HG03097 (cell line): Measurements from ENCODE around the gene CPTP.
"Not testable (repeated sequence)": the region's sequence is repeated elsewhere in the genome, so short reads cannot be mapped to it uniquely, and the experiment has no call there.

Experiments
- ATAC-seq: cut with Tn5 transposase; IDR thresholded peaks from one replicate; pipeline ENCODE4 v1.9.1; 2021; ENCODE audit not compliant: unreplicated experiment, low FRiP score

Gene CPTP

GRCh38 chr1:1305300-1306069 lies 19.1 kb upstream of the CPTP start:
- ATAC-seq = no peak

DNA sequence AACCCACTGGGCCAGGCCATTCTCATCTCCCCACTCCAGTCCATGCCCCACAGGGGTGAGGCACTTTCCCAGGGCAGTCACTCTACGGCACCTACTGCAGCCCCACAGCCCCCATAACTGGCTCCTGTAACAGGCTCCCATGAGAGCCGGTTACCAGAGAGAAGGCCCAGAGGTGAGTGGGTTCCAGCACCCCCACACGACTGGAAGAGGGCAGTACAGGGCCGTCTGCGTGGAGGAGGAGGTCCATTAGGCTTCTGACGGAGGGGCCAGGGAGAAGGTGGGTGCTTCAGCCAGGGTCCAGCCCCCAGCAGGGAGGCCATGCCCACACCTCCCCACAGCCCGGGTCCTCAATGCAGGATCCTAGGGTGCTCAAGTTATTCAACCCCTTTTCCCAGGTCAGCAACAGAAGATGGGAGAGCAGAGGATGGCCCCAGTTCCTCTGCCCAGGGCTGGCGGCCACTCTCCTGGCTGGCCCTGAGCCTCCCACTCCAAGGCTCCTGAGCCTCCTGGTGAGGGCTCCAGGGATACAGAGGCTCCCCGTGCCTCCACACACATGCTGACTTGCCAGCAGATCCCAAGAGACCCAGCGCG lies 18.4 kb upstream of the CPTP start:
- ATAC-seq = no peak

DNA sequence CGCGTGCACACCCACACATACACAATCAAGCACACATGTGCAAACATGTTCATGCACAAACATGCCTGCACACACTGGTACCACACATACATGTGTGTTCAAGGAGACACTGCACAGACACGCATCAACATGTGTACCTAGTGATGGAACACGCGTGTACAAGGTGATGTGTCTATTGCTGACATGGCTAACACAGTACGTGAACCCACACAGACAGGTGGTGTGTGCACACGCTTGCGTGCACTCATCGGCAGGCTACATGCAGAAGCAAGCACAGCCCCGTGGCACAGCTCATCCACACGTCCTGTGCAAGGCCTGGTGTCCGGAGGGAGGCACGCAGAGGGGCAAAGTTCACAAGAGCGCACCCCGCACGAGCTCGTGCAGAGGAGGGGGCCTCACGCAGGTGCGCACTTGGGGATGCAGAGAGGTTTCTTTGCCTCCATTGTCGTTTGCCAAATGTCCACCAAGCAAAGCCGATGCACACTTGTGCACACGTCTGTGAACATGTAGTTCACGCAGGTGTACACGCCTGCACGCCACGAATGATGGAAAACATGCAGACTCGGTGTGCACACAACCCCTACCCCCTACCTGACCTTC lies 17.8 kb upstream of the CPTP start:
- ATAC-seq = no peak

DNA sequence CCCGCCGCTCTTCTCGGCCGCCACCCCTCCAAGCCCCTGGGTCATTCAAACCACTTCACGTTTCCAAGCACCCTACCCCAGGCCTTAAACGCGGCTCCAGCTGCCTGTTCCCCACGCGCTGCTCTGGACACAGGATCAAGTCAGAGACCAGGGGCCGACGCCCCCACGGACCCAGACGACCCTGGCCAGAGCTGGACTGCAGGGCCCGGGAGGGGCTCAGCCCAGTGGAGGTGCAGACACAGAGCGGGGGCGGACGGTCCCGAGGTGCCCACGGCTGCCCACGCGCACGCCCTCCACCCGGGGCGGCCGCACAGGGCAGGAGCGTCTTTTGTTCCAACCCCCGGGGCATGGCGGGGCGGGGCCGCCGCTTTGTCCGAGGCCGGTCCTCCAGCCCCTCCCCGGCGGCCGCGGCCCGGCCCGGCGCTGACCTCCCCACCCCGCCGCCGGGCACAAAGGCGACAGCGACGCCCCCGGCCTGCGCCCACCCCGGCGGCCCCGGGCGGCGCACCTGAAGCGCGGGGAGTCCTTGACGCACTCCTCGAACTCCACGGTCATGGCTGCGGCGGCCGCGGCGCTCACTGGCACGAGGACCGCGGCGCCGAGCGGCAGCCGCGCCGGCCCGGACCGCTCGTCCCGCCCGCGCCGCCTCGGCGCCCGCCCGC lies 17.2 kb upstream of the CPTP start:
- ATAC-seq = no peak

- ATAC-seq = peak; percentile 55
Observed at GRCh38 chr1:1307923-1308755, 16.5 kb upstream of the CPTP start, which contains the start of the genes ACAP3 and PUSL1. ACAP3 (minus strand) TSS chr1:1307930; CDS start chr1:1307815, 115 bp downstream. PUSL1 (plus strand) TSS chr1:1308597; CDS start chr1:1308644, 47 bp downstream.

GRCh38 chr1:1308756-1309250 lies 15.8 kb upstream of the CPTP start:
- peak; percentile 0 for ATAC-seq

GRCh38 chr1:1309251-1310108 lies 15.1 kb upstream of the CPTP start:
- ATAC-seq = no peak

GRCh38 chr1:1310109-1310385 lies 14.6 kb upstream of the CPTP start:
- no peak for ATAC-seq

DNA sequence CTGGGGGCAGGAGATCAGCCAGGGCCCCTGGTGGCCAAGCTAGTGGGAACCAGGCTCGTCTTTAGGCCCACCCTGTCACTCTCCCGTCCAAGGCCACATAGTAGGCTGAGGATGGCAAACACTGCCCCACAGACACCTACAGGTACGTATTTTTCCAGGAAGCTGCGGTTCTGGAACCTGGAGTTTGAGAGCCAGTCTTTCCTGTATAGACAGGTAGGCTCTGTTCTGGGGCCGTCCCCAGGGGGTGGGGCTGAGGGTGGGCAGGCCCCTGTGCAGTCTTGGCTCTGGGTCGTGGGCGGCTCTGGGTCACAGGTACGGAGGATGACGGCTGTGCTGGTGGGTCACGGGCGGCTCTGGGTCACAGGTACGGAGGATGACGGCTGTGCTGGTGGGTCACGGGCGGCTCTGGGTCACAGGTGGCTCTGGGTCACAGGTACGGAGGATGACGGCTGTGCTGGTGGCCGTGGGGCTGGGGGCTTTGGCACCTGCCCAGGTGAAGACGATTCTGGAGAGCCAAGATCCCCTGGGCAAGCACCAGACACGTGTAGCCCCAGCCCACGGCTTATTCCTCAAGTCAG lies 14.0 kb upstream of the CPTP start:
- no peak for ATAC-seq

DNA sequence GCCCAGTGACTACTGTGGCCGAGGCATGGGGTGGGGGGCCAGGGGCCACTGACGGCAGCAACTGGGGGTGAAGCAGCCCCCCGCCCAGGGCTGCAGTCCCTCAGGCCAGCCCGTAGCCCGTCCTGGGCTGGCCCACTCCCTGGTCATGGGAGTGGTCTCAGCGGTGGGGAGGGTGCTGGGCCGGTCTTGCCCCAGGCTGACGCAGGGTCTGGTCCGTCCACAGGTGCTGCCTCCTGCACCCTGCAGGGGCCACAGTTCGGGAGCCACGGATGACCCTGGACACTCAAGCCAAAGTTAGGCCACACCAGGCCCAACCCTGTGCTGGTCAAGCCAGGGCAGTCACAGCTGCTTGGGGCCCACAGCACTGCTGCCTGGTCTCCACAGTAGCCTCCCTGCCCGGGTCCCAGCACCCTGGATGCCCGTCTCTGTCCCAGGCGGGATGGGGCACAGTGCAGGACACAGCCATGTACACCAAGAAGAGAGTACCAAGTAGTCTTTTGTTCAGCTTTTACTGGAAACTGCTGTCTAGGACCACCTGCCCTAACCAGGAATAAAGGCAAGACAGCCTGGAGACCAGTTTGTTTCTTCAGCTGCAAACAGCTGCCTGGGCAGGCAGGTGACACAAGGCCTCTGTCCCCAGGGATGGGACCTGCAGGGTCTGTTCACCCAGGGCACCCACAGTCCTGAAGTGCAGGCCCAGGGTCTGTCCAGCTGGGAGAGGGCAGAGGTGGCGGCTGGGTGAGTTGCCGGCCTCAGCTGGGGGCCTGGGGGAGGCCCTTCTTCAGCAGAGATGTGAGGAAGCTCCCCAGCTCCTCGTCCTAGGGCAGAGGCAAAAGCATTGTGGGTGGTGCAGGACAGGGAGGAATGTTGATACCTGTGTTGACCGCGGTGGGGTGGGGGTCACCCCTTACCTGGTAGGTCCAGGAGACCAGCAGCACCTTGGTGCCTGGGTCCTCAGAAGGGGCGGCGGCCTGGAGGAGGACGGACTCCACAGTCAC lies 13.2 kb upstream of the CPTP start:
- ATAC-seq = no peak

DNA sequence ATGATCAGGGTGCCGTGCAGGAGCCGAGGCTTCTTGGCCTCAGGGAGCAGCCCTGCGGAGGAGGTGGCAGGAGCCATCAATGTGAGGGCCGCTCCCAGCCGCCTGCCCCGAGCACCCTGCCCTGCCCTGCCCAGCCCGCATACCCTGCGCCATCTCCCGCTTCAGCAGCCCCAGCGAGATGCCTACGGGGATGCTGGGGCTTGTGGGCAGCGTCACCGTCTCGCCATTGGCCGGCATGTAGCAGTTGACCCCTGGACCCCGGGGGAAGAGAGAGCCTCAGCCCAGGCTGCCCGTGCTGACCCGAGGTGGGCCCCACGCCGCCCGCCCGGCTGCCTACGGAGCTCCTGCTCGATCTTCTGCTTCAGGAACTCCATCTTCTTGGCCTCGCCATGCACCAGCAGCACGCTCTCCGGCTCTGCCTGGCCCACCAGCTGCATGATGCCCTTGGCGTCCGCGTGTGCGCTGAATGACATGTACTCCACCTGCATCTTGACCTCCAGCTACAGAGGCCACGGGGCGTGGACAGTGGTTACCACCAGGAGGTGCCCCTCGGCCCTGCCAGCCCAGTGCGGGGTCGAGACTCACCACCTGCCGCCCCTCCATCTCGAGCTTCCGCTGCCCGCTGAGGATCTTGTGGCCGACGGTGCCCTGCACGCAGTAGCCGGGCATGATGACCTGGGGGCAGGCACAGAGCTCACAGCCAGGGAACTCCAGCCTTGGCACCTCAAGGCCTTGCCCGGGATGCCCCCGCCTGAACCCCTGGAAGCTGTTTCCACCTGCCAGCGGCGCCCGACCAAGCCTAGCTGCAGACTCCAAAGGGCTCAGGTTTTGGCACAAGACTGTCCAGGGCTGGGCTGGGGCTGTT lies 11.9 kb upstream of the CPTP start:
- ATAC-seq = no peak

GRCh38 chr1:1313500-1314236 lies 10.9 kb upstream of the CPTP start:
- ATAC-seq = no peak

DNA sequence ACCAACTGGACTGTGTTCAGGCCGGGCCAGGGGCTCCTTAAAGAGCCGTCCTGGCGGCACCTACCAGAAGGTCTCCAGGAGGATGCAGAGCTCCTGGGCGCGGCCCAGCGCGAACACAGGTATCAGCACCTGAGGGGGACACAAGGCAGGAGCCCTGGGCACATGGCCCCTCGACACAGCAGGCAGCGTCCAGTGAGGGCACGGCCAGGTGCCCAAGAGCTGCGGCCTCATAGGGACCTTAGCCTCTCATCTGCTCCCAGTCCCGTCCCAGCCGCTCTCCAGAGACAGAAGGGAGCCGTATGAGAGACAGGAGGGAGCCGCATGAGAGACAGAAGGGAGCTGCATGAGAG lies 10.4 kb upstream of the CPTP start:
- no peak for ATAC-seq

GRCh38 chr1:1314678-1315335 lies 9.8 kb upstream of the CPTP start:
- ATAC-seq = no peak

GRCh38 chr1:1315435-1315954 lies 9.1 kb upstream of the CPTP start:
- no peak for ATAC-seq

GRCh38 chr1:1316199-1316598 lies 8.4 kb upstream of the CPTP start:
- not testable (repeated sequence) for ATAC-seq
